IgD-negative memory B cell (primary cell): ENCODE measurements around the gene UNC13B. TPM values are rescaled to one million over a fixed set of nuclear protein-coding genes. Genes with fewer than 3 reads are reported as not detected.

Experiments
- H3K27ac Mint-ChIP-seq, 3 donors: one replicate each; pipeline ENCODE4 v1.8.0; 2020 to 2022; ENCODE audit warnings: mild to moderate bottlenecking in 3 of 3, mixed read lengths in 3 of 3, moderate library complexity in 1 of 3
- H3K27me3 Mint-ChIP-seq: one replicate; pipeline ENCODE4 v1.8.0; 2021; ENCODE audit warnings: mixed read lengths
- H3K36me3 Mint-ChIP-seq: one replicate; pipeline ENCODE4 v1.8.0; 2020; ENCODE audit warnings: mild to moderate bottlenecking, mixed read lengths
- H3K4me1 Mint-ChIP-seq, 3 donors: one replicate each; pipeline ENCODE4 v1.8.0; 2020 to 2022; ENCODE audit warnings: mixed read lengths in 3 of 3, mild to moderate bottlenecking in 1 of 3
- H3K4me3 Mint-ChIP-seq, 4 donors: one replicate each; pipeline ENCODE4 v1.8.0; 2020 to 2022; ENCODE audit warnings: mild to moderate bottlenecking in 4 of 4, mixed read lengths in 4 of 4, moderate library complexity in 3 of 4
- H3K9me3 Mint-ChIP-seq, 3 donors: one replicate each; pipeline ENCODE4 v1.8.0; 2020 to 2021; ENCODE audit warnings: mixed read lengths in 3 of 3, mild to moderate bottlenecking in 1 of 3
- polyA plus RNA-seq: library from polyadenylated mRNA; unstranded; fragments of 300-500 nt; fragmentation: Illumina TruSeq; gene quantifications from one replicate; pipeline ENCODE4 v1.2.3, GENCODE V29; 2021

UNC13B gene
- polyA plus RNA-seq, 1 donor from 2014 or later, result not detected

DNA sequence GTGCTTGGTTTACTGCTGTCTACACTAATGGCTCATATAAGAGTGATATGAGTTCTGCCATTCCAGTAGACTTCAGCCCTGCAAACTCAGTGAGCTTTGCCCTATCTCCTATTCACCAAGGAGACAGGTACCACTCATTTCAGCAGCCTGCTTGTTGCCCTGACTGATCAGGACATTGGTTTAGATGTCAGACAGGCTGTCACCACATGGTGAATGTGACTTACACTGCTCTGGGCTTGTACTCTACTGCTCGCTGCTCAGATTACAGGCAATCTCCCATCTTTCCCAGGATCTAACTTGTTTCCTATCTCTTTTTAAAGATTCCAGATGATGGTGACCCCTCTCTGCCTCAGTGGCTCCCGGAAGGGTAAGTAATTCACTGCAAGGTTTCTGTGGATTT, 204.8 kb downstream of the UNC13B start:
- Mint-ChIP-seq H3K4me3 (no peak overlapping the region), H3K27me3 (peaks cover 1% of the 10 kb centered on the region), H3K36me3 (no peaks in the 10 kb centered on the region), H3K4me1 (no peaks in the 10 kb centered on the region), H3K9me3 (no peaks in the 10 kb centered on the region), H3K27ac (no peak overlapping the region)

DNA sequence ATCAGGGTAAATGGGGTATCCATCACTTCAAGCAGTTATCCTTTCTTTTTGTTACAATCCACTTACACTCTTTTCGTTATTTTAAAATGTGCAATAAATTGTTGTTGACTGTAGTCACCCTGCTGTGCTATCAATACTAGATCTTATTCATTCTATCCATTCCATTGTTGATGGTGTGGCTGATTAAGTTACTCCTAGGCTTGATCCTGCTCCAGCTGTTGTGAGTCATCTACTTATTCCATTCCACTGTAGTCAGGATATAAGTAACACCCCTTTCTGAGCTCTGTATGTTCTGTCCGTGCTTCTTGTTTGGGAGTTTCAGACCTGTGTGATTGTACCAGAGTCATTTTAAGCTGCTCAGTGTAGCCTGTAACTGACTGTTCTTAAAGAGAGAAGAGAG, 205.6 kb downstream of the UNC13B start:
- H3K4me1 Mint-ChIP-seq, result no peaks in the 10 kb centered on the region
- H3K36me3 Mint-ChIP-seq, result no peaks in the 10 kb centered on the region
- H3K27me3 Mint-ChIP-seq, result peaks cover 3% of the 10 kb centered on the region
- H3K27ac Mint-ChIP-seq, result no peak overlapping the region
- H3K4me3 Mint-ChIP-seq, result no peak overlapping the region
- no peaks in the 10 kb centered on the region for H3K9me3 Mint-ChIP-seq

GRCh38 chr9:35370241-35370640, 208.4 kb downstream of the UNC13B start:
- H3K4me1 Mint-ChIP-seq, result no peaks in the 10 kb centered on the region
- no peak overlapping the region for H3K27ac Mint-ChIP-seq
- peaks cover 3% of the 10 kb centered on the region for H3K27me3 Mint-ChIP-seq
- no peaks in the 10 kb centered on the region for H3K36me3 Mint-ChIP-seq
- H3K4me3 Mint-ChIP-seq, result no peak overlapping the region
- no peaks in the 10 kb centered on the region for H3K9me3 Mint-ChIP-seq

DNA sequence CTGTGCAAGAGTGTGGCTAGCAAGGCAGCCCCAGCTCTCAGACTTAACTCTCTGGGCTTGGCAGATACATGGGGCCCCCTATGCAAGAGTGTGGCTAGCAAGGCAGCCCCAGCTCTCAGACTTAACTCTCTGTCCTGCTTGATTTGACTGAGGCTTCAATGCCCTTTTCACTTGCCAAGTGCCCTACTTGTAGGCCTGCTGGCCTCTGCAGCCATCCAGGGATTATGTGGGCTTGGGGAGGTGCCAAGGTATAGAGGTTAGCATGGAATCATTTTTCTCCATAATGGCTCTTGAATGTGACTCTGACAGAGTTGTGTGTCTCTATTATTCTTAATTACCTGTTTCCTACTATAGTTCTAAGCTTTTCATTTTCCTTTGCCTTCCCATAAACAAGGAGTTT, 212.6 kb downstream of the UNC13B start:
- Mint-ChIP-seq H3K4me1 (no peaks in the 10 kb centered on the region), H3K27me3 (peaks cover 3% of the 10 kb centered on the region), H3K9me3 (no peaks in the 10 kb centered on the region), H3K4me3 (no peak overlapping the region), H3K36me3 (no peaks in the 10 kb centered on the region), H3K27ac (no peak overlapping the region)

DNA sequence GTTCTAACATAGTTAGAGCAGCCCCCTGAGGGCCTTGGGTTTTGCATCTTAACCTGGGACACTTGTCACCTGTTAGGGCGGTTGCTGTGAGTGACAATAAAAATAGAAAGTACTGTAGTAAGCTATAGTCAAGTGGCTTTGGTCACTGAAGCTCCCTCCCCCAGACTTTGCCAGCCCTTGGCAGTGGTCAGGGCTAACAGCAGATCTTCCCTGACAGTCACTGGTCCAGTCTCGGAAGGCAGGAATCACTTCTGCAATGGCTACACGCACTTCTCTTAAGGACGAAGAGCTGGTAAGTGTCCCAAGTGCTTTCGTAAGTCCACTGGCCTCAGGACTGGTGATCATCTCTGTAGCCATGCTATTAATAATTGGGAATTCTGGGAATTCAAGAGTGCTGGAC, 213.1 kb downstream of the UNC13B start:
- Mint-ChIP-seq H3K9me3 (no peaks in the 10 kb centered on the region), H3K4me3 (no peak overlapping the region), H3K27me3 (peaks cover 3% of the 10 kb centered on the region), H3K27ac (no peak overlapping the region), H3K4me1 (no peaks in the 10 kb centered on the region), H3K36me3 (no peaks in the 10 kb centered on the region)

GRCh38 chr9:35380039-35380438, 218.2 kb downstream of the UNC13B start:
- no peaks in the 10 kb centered on the region for H3K27me3 Mint-ChIP-seq
- H3K9me3 Mint-ChIP-seq, result no peaks in the 10 kb centered on the region
- H3K36me3 Mint-ChIP-seq, result no peaks in the 10 kb centered on the region
- H3K4me1 Mint-ChIP-seq, result no peaks in the 10 kb centered on the region
- H3K27ac Mint-ChIP-seq, result no peak overlapping the region
- no peak overlapping the region for H3K4me3 Mint-ChIP-seq

GRCh38 chr9:35380619-35381018, 218.8 kb downstream of the UNC13B start:
- Mint-ChIP-seq H3K36me3 (no peaks in the 10 kb centered on the region), H3K9me3 (no peaks in the 10 kb centered on the region), H3K4me1 (no peaks in the 10 kb centered on the region), H3K27me3 (no peaks in the 10 kb centered on the region), H3K4me3 (no peak overlapping the region), H3K27ac (peak overlapping the region in 1 of 3 donors; percentile 65)

DNA sequence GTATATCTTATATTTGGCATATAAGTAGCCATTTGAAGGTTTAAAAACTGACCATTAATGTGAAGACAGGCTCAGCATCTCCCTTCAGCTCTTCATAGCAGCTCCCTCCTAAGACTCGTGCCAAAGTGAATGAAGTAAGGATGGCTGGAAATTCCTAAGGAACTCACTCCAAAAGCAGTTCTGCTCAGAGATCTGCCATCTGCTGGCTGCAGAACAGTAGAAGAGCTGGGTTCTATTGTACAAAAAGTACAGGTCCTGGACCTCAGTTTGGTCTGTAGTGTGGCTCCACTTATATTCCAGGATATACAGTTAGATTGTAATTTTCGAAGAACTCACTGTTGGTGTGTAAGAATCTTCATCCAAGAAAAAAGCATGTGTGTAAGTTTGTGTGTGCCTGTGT, 223.2 kb downstream of the UNC13B start:
- H3K4me1 Mint-ChIP-seq, result no peaks in the 10 kb centered on the region
- no peaks in the 10 kb centered on the region for H3K9me3 Mint-ChIP-seq
- H3K36me3 Mint-ChIP-seq, result no peaks in the 10 kb centered on the region
- peaks cover 2% of the 10 kb centered on the region for H3K27me3 Mint-ChIP-seq
- H3K27ac Mint-ChIP-seq, result no peak overlapping the region
- peak overlapping the region in 1 of 4 donors; percentile 61 for H3K4me3 Mint-ChIP-seq

DNA sequence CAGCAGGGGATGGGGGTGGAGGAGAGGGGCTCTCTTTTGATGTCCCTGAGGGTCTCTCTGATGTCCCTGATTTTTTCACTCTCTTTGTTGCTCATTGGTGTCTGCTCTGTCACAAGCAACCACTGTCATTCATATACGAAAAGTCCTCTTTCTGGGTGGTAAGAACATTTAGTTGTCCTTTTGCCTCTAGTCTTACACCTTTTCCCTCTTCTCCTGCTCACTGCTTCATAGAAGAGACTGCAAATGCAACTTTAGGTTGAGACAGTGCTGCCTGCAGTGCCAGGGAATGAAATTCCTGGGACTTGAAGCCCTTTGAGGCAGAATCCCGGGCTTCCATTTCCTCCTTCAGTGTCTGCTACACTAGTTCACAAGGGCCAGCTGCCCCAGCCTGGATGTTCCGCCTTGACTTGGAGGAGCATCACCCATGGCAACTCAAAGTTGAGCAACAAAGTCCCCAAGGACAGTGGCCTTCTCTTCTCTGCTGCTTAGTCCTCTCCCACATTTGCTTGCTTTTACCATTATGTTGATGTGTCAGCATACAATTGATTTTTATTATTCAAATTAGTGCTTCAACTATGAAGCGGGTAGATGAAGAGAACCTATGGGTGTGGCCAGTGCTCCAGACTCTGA, 233.4 kb downstream of the UNC13B start:
- H3K9me3 Mint-ChIP-seq, result peaks cover 0 to 1% (median 0%) of the 10 kb centered on the region in 3 donors
- no peaks in the 10 kb centered on the region for H3K27me3 Mint-ChIP-seq
- no peak overlapping the region for H3K27ac Mint-ChIP-seq
- H3K4me1 Mint-ChIP-seq, result no peaks in the 10 kb centered on the region
- no peak overlapping the region for H3K4me3 Mint-ChIP-seq
- peaks cover 2% of the 10 kb centered on the region for H3K36me3 Mint-ChIP-seq

DNA sequence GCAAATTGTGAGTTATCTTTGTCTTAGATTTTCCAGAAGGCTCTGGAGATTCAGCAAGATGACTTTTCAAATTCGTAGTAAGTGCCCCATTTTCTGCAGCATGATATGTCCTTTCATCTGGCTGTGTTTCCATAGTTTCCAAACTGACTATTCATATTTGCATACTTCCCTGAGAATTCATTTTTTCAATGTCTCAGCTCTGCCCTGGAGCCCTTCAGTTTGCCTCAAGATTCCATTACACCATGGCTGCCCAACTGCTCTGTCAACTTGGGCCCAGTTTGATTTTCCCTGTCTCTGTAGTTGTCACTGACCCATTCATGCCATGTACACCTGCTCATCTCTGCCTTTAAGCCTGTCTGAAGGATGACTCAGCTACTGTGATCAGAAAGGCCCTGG, 233.9 kb downstream of the UNC13B start:
- no peaks in the 10 kb centered on the region for H3K4me1 Mint-ChIP-seq
- H3K27ac Mint-ChIP-seq, result no peak overlapping the region
- H3K9me3 Mint-ChIP-seq, result peaks cover 0 to 1% (median 0%) of the 10 kb centered on the region in 3 donors
- no peak overlapping the region for H3K4me3 Mint-ChIP-seq
- peaks cover 2% of the 10 kb centered on the region for H3K36me3 Mint-ChIP-seq
- H3K27me3 Mint-ChIP-seq, result no peaks in the 10 kb centered on the region

DNA sequence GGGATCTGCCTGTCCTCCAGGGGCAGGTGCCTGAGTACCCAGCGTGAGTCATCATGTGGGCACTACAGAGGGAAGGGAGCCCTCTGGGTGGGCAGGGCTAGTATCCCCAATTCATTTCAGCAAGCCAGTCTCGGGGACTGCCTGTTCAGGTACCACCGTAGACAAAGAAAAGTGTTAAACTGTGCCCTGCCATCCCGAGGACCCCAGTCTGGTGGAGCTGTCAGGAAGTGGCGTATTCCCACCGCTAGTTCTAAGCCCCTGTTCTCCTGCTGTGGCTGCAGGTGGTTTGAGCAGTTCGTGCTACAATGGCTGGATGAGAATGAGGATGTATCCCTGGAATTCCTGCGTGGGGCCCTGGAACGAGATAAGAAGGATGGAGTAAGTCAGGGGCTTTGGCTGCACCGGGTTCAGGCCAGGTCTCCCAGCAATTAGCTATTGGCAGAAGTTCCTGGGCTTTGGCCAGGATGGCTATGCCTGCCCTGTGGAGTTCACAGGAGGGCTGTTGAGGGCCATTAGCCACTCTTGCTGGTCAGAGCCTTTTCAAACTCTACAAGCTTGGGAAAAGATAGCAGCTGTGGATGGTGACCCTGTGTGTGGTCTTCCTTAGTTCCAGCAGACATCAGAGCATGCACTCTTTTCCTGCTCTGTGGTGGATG, 234.9 kb downstream of the UNC13B start:
- H3K4me1 Mint-ChIP-seq, result no peaks in the 10 kb centered on the region
- peaks cover 0 to 1% (median 0%) of the 10 kb centered on the region in 3 donors for H3K9me3 Mint-ChIP-seq
- no peak overlapping the region for H3K27ac Mint-ChIP-seq
- peaks cover 2% of the 10 kb centered on the region for H3K36me3 Mint-ChIP-seq
- no peaks in the 10 kb centered on the region for H3K27me3 Mint-ChIP-seq
- no peak overlapping the region for H3K4me3 Mint-ChIP-seq

DNA sequence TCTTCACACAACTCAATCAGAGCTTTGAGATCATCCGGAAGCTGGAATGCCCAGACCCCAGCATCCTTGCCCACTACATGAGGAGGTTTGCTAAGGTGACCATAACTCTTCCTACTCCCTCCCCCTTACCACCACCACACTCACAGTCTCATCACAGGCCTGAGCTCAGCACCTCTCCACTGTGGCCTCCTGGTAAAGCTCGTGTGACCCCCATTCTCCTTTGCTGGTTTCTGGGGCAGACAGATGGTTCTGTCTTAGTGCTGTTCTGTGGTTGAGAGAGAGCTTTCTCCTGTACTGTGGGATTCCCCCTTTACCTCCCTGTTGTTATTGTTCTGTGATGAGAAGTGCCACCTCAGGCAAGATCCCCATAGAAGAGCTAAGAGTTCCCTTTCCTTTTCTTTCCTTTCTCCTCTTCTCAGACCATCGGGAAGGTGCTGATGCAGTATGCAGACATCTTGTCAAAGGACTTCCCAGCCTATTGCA, 235.4 kb downstream of the UNC13B start:
- no peaks in the 10 kb centered on the region for H3K27me3 Mint-ChIP-seq
- peaks cover 0 to 1% (median 0%) of the 10 kb centered on the region in 3 donors for H3K9me3 Mint-ChIP-seq
- no peaks in the 10 kb centered on the region for H3K4me1 Mint-ChIP-seq
- H3K4me3 Mint-ChIP-seq, result no peak overlapping the region
- no peak overlapping the region for H3K27ac Mint-ChIP-seq
- H3K36me3 Mint-ChIP-seq, result peaks cover 2% of the 10 kb centered on the region

- Mint-ChIP-seq H3K9me3 (peaks cover 0 to 1% (median 0%) of the 10 kb centered on the region in 3 donors), H3K4me1 (no peaks in the 10 kb centered on the region), H3K27me3 (no peaks in the 10 kb centered on the region)
Measured at GRCh38 chr9:35397923-35398322, 236.1 kb downstream of the UNC13B start.

DNA sequence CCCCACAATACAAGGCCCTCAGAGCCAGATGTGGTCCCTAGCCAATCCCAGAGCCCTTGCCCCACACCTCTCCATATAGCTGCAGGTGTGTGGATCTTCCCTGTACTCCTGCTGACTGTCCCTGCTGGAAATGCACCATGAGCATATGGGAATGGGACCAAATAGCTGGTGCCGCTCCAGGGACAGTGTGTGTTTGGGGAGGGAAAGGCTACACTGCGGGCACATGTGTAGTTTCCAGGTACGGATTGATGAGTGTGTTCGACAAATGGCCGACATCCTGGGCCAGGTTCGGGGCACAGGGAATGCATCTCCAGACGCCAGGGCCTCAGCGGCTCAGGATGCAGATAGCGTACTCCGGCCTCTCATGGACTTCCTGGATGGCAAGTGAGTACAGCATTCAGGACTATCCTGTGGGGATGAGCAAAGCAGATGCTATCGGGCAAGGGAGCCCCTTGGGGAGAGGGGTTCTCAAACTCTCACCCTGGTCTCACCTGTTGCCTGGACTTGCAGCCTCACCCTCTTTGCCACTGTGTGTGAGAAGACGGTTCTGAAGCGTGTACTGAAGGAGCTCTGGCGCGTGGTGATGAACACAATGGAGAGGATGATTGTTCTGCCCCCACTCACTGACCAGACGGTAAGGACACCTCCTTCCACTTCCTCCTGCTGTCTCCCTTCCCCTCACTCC, 237.0 kb downstream of the UNC13B start:
- Mint-ChIP-seq H3K27ac (no peak overlapping the region), H3K9me3 (no peaks in the 10 kb centered on the region), H3K4me3 (no peak overlapping the region), H3K36me3 (peaks cover 2% of the 10 kb centered on the region), H3K4me1 (no peaks in the 10 kb centered on the region), H3K27me3 (no peaks in the 10 kb centered on the region)

More at GRCh38 chr9:35397923-35398322, 236.1 kb downstream of the UNC13B start:
- no peak overlapping the region for H3K4me3 Mint-ChIP-seq
- peaks cover 2% of the 10 kb centered on the region for H3K36me3 Mint-ChIP-seq
- H3K27ac Mint-ChIP-seq, result no peak overlapping the region

DNA sequence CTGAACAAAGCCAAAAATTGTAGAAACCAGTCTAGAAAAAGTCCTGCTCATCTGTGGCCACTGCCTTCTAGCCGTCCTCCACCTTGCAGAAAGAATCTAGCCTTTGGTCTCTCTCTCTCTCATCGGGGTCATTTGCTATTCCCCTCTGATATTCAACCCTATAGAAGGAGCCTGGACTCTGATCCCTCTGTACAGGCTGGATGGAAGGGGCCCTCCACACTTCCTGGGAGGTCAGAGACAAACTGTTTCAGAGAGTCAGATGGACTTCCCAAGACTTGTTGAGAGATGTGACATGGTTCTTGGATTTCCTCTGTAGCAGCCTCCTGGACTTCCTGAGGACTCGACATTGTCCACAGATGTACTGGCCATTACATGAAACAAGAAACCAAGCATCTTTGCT, 243.1 kb downstream of the UNC13B start:
- Mint-ChIP-seq H3K4me1 (peaks cover 3 to 5% (median 3%) of the 10 kb centered on the region in 3 donors), H3K27me3 (peaks cover 4% of the 10 kb centered on the region), H3K4me3 (no peak overlapping the region), H3K9me3 (no peaks in the 10 kb centered on the region), H3K36me3 (no peaks in the 10 kb centered on the region), H3K27ac (no peak overlapping the region)
